ENCODE data around the gene ARID2.

ARID2 gene

DNA sequence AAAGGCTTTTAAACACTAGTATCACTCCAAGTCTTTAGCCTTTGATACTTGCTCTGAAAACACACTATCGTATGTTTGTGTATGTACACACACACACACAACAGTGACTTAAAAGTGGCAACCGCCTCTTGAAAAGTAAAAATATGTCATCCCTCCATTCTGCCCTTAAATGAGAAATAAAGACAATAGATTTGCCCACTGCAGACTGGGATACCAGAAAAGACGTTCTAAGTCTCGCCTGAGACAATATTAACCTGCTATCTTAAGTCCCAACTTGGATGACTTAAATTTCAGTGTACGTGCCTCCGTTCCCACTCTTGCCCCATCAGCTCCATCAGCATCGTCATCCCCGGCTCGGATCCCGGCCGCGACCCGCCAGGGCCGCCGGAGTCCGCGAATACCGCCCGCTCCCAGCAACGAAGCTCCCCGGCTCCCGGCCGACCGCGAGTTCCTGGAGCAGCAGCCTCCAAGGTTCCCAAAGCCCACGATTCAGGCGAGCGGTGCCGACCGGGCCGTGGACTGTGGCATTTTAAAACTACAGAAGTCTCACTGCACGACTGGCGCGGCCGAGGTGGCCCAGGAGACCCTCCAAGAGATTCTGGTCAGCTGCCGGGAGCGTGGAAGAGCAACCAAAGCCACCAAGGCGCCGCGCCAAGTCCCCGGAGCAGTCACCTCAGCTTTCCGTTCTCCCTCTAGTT lies 2.8 kb upstream of the ARID2 start:
- CTCF ChIA-PET: interaction anchor here (0.6 to 3.2 kb wide), 7 partner anchors 17 to 433 kb away, joined by 3 to 22 read pairs (median 3); no protein-coding TSS in a partner anchor
- no peak for TF ChIP-seq CTCF (conservative IDR thresholded peaks at IDR 0.05; ENCODE audit: low read depth)
- POLR2A ChIA-PET (ENCODE audit: low non-redundant PET): no interaction called here
- DNase-seq (ENCODE audit: low spot score): peak; percentile 20
- H3K27ac ChIP-seq: peak overlapping the region; percentile 99

- ChIA-PET POLR2A (ENCODE audit: low non-redundant PET) (no interaction called here), CTCF (interaction anchor here (0.6 to 3.2 kb wide), 5 partner anchors 17 to 434 kb away, joined by 3 to 22 read pairs (median 3); no protein-coding TSS in a partner anchor)
- TF ChIP-seq CTCF (conservative IDR thresholded peaks at IDR 0.05; ENCODE audit: low read depth): no peak
- peak overlapping the region; percentile 99 for H3K27ac ChIP-seq
- DNase-seq (ENCODE audit: low spot score): peak; percentile 95
These were observed 2.1 kb upstream of the ARID2 start for GRCh38 chr12:45727301-45727979.

DNA sequence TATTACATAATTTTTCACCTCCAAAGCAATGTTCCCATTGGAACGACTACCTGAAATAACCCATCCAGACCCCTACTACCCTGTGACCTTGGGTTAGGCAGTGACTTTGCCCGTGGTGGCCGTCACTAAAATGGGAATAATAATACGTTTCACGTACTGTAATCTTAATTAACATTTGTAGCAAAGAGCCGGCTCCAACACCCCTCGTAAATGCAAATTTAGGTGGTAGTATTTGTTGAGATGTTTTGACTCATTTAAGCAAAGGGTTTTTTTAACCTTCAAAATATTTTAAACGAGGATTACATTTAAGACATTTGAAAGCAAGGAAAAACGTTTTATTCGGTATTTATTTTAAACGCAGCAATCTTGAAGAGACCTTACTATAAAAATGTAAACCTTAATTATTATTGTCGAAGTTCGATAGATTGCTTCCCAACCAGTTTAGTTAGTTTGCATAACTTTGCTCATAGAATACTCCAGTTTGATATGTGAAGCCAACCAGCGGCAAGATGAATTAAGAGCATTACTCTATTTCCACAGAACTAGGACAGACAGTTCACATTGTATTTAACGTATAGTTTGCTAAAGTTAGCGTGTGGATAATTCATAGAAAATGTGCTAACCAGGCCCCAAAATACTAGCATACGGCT lies 1.4 kb upstream of the ARID2 start:
- peak overlapping the region; percentile 99 for H3K27ac ChIP-seq
- no peak for DNase-seq (ENCODE audit: low spot score)
- no peak for TF ChIP-seq CTCF (conservative IDR thresholded peaks at IDR 0.05; ENCODE audit: low read depth)
- POLR2A ChIA-PET (ENCODE audit: low non-redundant PET): interaction anchor here (0.6 to 0.7 kb wide), 3 partner anchors 20 to 208 kb away, joined by 3 to 4 read pairs (median 3); no protein-coding TSS in a partner anchor
- CTCF ChIA-PET: interaction anchor here (0.6 to 0.8 kb wide), 5 partner anchors 26 to 724 kb away, joined by 3 read pairs; no protein-coding TSS in a partner anchor

DNA sequence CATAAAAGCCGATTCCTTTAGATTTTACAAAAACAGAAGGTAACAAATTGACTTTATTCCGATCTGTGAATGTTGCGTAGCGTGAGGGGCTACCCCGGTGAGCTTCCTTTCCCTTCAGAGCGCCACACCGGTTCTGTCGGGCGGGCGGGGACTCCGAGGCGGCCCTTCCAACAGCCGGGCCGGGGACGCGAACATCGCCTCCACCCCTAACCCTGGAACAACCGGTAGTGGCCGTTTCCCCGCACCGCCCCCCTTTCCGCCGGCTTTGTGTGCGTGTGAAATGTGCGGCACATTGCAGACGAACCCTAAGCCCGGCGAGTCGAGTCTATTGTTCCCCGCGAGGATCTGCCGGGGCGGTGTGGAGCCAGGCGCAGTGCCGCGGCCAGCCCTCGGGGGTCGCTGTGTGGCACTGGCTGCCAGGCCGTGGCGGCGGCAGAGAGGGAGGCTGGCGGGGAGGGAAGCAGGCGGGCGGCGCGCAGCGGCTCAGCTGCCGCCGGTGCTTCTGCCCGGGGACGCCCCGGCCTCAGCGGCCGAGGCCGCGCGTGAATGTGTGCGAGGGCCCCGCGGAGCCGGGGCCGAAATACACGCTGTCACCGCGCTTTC lies 775 bp upstream of the ARID2 start:
- ChIA-PET POLR2A (ENCODE audit: low non-redundant PET) (interaction anchor here (0.6 to 0.7 kb wide), 3 partner anchors 19 to 207 kb away, joined by 3 to 4 read pairs (median 3); no protein-coding TSS in a partner anchor), CTCF (interaction anchor here (0.6 to 0.9 kb wide), 8 partner anchors 25 to 724 kb away, joined by 3 read pairs; no protein-coding TSS in a partner anchor)
- H3K27ac ChIP-seq: peak overlapping the region; percentile 99
- TF ChIP-seq CTCF (conservative IDR thresholded peaks at IDR 0.05; ENCODE audit: low read depth): peak; percentile 97
- peak; percentile 78 for DNase-seq (ENCODE audit: low spot score)

GRCh38 chr12:45730084-45730347 lies 510 bp downstream of the ARID2 start:
- DNase-seq (ENCODE audit: low spot score): no peak
- ChIA-PET POLR2A (ENCODE audit: low non-redundant PET) (interaction anchor here (0.6 kb wide), 1 partner anchor 262 kb away, joined by 5 read pairs; no protein-coding TSS in a partner anchor), CTCF (interaction anchor here (0.6 kb wide), 1 partner anchor 275 kb away, joined by 3 read pairs; no protein-coding TSS in a partner anchor)
- no peak for TF ChIP-seq CTCF (conservative IDR thresholded peaks at IDR 0.05; ENCODE audit: low read depth)
- H3K27ac ChIP-seq: peak overlapping the region; percentile 99

Data from RWPE1 (cell line).